ENCODE data around the gene PAF1.

The PAF1 gene

DNA sequence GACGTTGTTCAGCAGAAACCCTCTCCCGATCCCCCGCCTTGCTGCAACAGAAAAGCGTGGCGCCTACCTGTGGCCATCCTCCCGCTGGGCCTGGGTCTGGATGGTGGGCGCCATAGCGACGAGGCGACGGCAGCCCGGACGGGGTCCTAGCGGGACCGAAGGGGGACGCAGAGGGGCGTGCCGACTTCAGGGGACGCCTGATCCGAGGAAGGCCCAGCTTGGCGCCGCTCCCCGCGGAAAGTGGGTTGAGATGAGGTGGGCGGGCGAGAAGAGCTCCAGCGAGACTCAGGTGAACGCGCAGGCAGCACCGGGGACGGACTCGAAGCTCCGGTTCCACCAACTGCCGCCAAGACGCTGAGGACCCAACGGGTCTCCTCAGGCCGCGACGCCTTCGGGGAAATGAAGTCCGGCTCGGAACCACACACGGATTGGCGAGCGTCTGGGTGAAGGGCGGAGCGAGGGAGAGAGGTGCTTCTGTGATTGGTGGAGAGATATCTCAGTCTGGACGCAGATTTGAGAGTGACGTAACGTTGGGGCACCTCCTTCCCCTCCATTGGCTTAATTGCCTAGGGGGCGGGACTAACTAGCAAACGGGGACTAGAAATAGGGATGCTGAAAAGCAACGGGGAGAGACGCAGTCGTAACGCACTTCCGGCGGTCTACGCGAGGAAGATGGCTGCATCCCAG lies at the start of gene PAF1, which contains the start of gene MED29:
Gene PAF1 (minus strand): TSS at position 356 of the 687 bp plus-strand sequence. CDS start 242 bp downstream, at position 114.
Gene MED29 (plus strand): TSS at position 628 of the 687 bp plus-strand sequence. CDS start 45 bp downstream, at position 673.
- peak; percentile 99 for ATAC-seq
- H3K4me3 Mint-ChIP-seq, result peak within 1 kb of the TSS; percentile 97
- no peaks in the 10 kb centered on the region for H3K27me3 Mint-ChIP-seq
- H3K27ac Mint-ChIP-seq, result peak within 1 kb of the TSS; percentile 96
- no peaks in the 10 kb centered on the region for H3K9me3 Mint-ChIP-seq
- peaks cover 55% of the 10 kb centered on the region for H3K36me3 Mint-ChIP-seq
- peaks cover 53% of the 10 kb centered on the region for H3K4me1 Mint-ChIP-seq

DNA sequence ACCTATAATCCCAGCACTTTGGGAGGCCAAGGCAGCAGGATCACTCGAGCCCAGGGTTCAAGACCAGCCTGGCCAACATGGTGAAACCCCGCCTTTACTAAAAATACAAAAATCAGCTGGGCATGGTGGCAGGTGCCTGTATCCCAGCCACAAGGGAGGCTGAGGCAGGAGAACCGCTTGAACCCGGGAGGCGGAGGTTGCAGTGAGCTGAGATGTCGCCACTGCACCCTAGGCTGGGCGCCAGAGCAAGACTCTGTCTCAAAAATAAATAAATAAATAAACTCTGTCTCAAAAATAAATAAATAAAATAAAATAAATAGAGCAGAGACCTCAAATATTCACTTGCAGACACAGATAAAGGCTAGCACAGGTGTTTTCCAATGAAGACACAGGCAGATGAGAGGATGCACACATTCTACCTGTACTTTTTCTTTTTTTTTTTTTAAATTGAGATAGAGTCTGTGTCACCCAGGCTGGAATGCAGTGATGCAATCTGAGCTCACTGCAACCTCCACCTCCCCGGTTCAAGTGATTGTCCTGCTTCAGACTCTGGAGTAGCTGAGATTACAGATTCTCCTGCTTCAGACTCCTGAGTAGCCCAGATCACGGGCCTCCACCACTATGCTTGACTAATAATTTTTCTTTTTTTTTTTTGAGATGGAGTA lies 47.5 kb upstream of the PAF1 start:
- no peak for ATAC-seq
- Mint-ChIP-seq H3K4me1 (peaks cover 48% of the 10 kb centered on the region), H3K27ac (no peak overlapping the region)

DNA sequence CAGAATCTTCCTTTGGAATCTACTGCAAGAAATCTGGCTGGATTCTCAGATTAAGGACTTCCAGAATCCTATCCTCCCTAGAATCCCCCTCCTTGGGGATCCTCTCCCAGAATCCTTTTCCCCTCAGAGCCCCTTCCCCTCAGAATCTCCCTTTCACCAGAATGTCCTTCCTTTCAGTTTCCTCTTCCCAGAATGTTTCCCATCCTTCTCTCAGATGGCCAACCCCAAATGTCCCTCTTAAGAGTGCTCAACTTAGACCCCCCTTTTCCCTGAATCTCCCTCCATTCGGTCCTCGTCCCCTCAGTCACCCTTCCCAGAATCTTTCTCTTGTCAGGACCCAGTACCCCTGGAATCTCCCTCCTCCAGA lies 45.4 kb upstream of the PAF1 start:
- Mint-ChIP-seq H3K27ac (peak overlapping the region; percentile 99), H3K4me1 (peaks cover 63% of the 10 kb centered on the region), H3K27me3 (no peaks in the 10 kb centered on the region), H3K9me3 (no peaks in the 10 kb centered on the region), H3K36me3 (peaks cover 35% of the 10 kb centered on the region), H3K4me3 (peak overlapping the region; percentile 95)
- no peak for ATAC-seq

More for the DNA sequence above, 47.5 kb upstream of the PAF1 start:
- Mint-ChIP-seq H3K27me3 (no peaks in the 10 kb centered on the region), H3K36me3 (peaks cover 23% of the 10 kb centered on the region), H3K9me3 (no peaks in the 10 kb centered on the region), H3K4me3 (no peak overlapping the region)

DNA sequence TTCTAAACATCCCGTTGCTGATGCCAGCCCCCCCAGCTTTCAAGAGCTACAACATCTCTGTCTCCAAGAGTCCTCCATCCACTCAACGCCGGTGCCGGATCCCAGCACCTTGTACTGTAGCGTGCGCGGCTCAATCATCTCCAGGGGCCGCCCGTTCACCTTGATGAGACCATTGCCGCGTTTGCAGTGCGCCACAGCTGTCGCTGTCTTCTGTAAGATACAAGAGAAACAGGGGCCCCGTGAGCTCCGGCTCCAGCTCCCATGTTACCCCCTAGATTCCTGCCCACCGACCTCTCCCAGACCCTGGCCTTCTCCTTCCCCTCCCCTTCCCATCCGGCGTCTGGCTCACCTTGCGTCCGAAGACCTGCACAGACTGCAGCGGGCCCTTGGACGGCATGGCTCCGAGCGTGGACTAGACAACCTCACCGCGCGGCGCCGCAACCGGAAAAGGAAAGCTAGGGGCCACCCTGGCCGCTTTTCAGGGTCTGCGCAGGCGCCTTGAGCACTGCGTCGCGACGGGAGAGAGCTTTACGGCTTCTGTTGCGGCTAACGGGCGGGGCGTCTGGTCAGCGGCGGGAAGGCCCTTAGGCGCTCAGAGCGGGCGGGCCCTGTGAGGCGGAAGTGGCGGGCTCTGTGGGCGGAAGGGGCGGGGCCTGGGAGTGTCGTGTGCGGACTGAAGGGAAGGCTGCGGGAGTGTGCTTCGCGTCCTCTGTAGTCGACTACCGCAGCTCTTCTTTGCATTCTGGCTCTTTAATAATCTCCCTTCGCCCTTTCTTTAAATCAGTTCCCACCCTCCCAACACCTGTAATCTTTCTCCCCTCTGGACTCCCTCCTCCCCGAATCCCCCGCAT lies 44.8 kb upstream of the PAF1 start, which contains the start of gene RPS16:
Gene RPS16 (minus strand): TSS at position 451 of the 851 bp plus-strand sequence. CDS start 54 bp downstream, at position 397.
- Mint-ChIP-seq H3K36me3 (peaks cover 35% of the 10 kb centered on the region), H3K9me3 (no peaks in the 10 kb centered on the region), H3K4me1 (peaks cover 68% of the 10 kb centered on the region), H3K27ac (peak within 1 kb of the TSS; percentile 99), H3K4me3 (peak within 1 kb of the TSS; percentile 95), H3K27me3 (no peaks in the 10 kb centered on the region)
- ATAC-seq, result peak; percentile 96

DNA sequence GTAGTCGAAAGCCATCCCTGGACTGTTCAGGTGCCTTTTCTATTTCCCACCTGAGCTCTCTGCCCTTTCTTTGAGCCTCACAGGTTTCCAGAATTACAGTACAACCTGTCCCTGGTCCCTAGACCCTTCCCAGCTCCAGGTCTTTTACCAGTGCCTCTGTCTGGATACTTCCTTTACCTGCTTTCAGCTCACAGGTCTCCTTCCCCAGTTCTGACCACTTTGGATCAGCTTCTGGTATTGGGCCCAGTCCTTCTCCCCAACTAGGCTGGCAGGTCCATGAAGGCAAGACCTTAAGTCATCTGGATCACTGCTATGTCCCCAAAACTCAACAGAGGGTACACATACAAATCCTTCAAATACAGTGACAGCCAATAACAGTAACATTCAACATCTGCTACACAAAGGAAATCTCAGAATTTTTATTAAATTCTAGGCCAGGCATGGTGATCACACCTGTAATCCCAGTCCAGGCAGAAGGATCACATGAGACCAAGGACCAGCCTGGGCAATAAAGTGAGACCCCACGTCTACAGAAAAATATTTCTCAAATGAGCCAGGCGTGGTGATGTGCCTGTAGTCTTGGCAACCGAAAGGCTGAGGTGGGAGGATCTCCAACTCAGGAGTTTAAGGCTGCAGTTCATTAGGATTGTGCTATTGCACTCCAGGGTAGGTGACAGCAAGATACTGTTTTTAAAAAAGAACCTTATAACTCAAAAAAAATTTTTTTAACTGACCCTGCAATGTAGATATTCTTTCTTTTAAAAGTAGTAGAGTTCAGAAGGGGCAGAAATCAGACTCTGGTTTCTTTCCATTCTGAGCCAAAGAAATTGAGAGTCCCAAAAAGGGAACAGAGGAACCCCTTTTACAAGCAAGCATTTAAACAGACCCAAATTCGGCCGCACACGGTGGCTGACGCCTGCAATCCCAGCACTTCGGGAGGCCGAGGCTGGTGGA lies 43.5 kb upstream of the PAF1 start:
- no peaks in the 10 kb centered on the region for H3K9me3 Mint-ChIP-seq
- no peaks in the 10 kb centered on the region for H3K27me3 Mint-ChIP-seq
- H3K4me1 Mint-ChIP-seq, result peaks cover 64% of the 10 kb centered on the region
- ATAC-seq, result no peak
- peak overlapping the region; percentile 95 for H3K4me3 Mint-ChIP-seq
- H3K36me3 Mint-ChIP-seq, result peaks cover 40% of the 10 kb centered on the region
- peak overlapping the region; percentile 99 for H3K27ac Mint-ChIP-seq

DNA sequence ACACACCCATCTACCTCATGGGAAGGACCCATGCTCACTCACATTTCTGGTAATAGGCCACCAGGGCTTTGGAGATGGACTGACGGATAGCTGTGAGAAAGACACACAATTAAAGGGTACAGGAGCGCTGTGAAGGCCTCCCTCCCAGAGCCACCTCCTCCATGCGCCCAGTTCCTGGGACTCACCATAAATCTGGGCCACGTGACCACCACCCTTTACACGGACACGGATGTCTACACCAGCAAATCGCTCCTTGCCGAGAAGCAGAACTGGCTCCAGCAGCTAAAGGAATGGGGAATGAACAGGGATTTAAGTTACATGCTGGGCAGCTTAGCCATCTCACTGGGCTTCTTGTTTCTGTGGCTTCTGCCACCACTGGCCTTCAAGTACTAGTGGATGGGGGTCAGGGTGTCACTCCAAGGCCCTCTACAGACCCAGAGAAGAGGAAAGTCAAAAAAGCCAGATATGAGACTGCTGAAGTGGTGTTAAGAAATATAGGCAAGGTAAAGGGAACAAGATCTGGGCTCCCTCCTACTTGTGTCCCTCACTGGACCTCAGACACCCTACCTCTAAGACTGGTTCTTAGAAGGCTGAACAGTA lies 42.7 kb upstream of the PAF1 start:
- H3K4me1 Mint-ChIP-seq, result peaks cover 64% of the 10 kb centered on the region
- peaks cover 40% of the 10 kb centered on the region for H3K36me3 Mint-ChIP-seq
- H3K9me3 Mint-ChIP-seq, result no peaks in the 10 kb centered on the region
- peak overlapping the region; percentile 95 for H3K4me3 Mint-ChIP-seq
- no peak overlapping the region for H3K27ac Mint-ChIP-seq
- ATAC-seq, result no peak
- H3K27me3 Mint-ChIP-seq, result no peaks in the 10 kb centered on the region

DNA sequence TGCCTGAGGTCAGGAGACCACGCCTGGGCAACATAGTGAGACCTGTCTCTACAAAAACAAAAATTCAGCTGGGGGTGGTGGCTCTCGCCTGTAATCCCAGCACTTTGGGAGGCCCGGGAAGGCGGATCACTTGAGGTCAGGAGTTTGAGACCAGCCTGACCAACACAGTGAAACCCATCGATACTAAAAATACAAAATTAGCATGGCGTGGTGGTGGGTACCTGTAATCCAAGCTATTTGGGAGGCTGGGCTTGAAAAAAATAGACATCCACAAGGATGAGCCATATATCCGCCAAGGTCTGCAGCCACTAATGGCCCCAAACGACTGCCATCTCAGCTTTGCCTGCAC lies 41.7 kb upstream of the PAF1 start:
- no peaks in the 10 kb centered on the region for H3K27me3 Mint-ChIP-seq
- peak overlapping the region; percentile 94 for H3K27ac Mint-ChIP-seq
- ATAC-seq, result no peak
- H3K36me3 Mint-ChIP-seq, result peaks cover 40% of the 10 kb centered on the region
- H3K4me3 Mint-ChIP-seq, result no peak overlapping the region
- H3K4me1 Mint-ChIP-seq, result peaks cover 64% of the 10 kb centered on the region
- no peaks in the 10 kb centered on the region for H3K9me3 Mint-ChIP-seq

DNA sequence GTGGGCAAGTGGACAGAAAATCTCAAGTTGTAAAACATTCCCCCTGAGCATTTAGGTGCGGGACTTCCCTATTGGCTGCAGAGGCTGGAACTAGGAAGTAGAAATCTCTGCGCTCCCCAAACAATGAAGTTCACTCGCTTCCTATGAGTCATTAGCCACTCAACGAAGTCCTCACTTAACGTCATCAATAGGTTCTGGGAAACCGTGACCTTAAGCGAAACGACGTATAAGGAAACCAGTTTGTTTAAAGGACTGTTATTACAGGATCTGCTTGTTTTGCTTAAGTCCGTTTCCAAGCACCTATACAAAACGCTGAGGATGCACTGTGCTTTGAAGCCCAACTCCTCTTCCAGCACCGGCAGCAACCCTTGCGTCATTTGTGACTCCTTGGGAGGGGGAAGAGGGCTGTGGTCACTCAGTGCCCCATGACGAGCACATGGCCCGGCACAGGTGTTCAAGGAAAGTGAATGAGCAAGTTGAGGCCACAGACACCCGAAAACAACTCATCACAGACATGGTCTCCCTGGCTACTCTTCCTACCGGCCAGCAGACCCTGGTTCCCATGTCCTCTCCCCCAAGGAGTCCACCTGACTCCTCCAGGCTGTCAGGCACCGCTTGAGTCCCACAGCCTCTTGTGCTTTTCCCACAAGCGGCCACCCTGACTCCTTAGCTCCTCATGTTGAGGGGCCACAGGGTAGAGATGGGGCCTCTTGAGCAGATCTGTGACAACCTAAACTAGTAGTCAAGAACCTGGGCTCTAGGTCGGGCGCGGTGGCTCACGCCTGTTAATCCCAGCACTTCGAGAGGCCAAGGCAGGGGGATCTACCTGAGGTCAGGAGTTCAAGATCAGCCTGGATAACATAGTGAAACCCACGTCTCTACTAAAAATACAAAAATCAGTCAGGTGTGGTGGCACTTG lies 40.0 kb upstream of the PAF1 start:
- H3K27ac Mint-ChIP-seq, result peak overlapping the region; percentile 94
- H3K36me3 Mint-ChIP-seq, result peaks cover 45% of the 10 kb centered on the region
- peak; percentile 84 for ATAC-seq
- peaks cover 55% of the 10 kb centered on the region for H3K4me1 Mint-ChIP-seq
- H3K9me3 Mint-ChIP-seq, result no peaks in the 10 kb centered on the region
- peak overlapping the region; percentile 38 for H3K4me3 Mint-ChIP-seq
- no peaks in the 10 kb centered on the region for H3K27me3 Mint-ChIP-seq

DNA sequence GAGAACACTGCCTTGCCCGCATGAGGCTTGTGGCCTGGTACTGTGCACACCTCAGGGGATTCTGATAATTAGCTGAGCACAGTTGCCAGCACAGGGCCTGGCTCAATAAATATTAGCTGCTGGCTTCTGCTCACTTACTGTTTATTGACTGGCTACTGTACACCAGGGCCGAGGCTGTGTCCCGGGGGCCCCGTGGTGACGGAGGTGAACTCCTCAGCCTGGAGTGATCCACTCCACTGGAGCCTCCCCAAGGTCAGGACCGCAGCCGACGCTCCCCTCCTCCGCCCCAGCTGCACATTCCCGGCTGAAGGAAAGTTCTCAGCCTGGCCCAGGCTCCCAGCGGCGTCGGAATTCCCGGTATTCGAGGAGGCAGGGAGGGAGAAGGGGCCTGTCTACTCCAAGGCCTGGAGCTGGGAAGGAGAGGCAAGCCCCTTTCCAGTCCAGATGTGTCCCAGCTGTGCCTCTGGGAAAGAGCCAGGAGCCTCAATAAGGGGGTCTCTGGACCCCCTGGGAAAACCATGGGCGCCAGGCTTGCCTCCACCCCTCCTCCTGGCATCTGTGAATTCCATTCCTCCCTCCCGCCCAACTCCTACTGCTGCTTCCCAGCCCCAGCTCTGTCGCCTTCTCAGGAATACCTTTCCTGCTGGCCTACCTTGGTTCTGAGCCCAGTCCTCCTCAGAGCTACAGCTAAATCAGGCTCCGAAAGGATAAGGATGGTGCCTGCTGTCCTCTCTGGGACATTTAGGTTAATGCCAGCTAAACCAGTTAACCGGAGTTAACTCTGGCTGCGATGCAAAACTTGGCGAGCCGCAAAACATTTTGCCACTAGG lies 37.6 kb upstream of the PAF1 start:
- H3K27ac Mint-ChIP-seq, result no peak overlapping the region

DNA sequence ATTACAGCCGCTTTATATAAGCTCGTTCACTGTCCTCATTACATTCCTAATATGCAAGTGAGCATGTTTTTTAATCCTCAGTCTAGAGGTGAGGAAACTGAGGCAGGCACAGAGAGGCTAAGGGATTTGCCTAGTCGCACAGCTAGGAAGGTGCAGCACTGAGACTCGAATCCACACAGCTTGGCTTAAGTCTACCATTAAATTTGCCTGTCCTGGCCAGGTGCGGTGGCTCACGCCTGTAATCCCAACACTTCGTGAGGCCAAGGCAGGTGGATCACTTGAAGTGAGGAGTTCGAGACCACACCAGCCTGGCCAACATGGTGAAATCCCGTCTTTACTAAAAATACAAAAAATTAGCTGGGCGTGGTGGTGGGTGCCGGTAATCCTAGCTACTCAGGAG lies 36.8 kb upstream of the PAF1 start:
- H3K4me1 Mint-ChIP-seq, result peaks cover 27% of the 10 kb centered on the region
- H3K27ac Mint-ChIP-seq, result no peak overlapping the region
- H3K9me3 Mint-ChIP-seq, result no peaks in the 10 kb centered on the region
- no peak for ATAC-seq
- peaks cover 36% of the 10 kb centered on the region for H3K36me3 Mint-ChIP-seq
- H3K27me3 Mint-ChIP-seq, result no peaks in the 10 kb centered on the region
- H3K4me3 Mint-ChIP-seq, result no peak overlapping the region

More for the DNA sequence above, 37.6 kb upstream of the PAF1 start:
- H3K4me3 Mint-ChIP-seq, result no peak overlapping the region
- no peak for ATAC-seq
- no peaks in the 10 kb centered on the region for H3K9me3 Mint-ChIP-seq
- no peaks in the 10 kb centered on the region for H3K27me3 Mint-ChIP-seq
- H3K4me1 Mint-ChIP-seq, result peaks cover 35% of the 10 kb centered on the region
- H3K36me3 Mint-ChIP-seq, result peaks cover 39% of the 10 kb centered on the region

DNA sequence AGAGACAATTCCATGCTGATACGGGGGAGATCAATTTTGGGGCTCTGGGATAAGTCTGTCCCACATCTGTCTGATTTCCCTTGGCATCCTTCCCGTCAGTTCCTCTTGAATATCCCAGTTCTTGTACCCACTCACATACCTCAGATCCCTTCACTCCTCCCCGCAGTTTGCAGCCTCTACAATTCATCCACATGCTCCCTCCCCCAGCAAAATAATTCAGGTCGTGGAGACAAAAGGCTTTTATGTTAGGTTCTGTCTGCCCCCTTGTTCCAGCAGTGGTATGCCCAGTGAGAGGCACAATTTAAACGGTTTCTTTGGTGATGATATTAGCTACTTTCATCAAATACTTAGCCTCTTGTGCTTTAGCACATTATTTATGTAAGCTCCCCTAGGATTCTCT lies 35.3 kb upstream of the PAF1 start:
- H3K4me1 Mint-ChIP-seq, result peaks cover 18% of the 10 kb centered on the region
- H3K27ac Mint-ChIP-seq, result no peak overlapping the region

DNA sequence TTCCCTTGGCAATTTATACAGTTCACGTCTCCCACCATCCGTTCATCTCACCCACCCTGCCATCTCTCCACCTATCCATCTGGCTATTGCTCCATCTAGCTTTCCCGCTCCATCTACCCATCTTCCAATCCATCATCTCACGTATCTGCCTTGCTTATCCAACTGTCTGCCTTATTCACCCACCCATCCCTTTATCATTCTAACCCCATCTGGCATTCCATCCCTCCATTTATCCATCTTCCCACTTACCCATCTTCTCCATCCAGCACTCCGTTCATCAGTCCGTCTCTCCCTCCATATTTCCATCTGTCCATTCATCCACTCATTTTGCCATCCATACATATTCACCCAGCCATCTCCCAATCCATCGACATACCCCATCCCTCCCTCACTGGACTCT lies 34.8 kb upstream of the PAF1 start:
- H3K27ac Mint-ChIP-seq, result no peak overlapping the region
- no peaks in the 10 kb centered on the region for H3K27me3 Mint-ChIP-seq
- no peak for ATAC-seq
- H3K36me3 Mint-ChIP-seq, result peaks cover 41% of the 10 kb centered on the region
- no peaks in the 10 kb centered on the region for H3K9me3 Mint-ChIP-seq
- H3K4me1 Mint-ChIP-seq, result peaks cover 14% of the 10 kb centered on the region
- no peak overlapping the region for H3K4me3 Mint-ChIP-seq

More for the DNA sequence above, 35.3 kb upstream of the PAF1 start:
- H3K36me3 Mint-ChIP-seq, result peaks cover 39% of the 10 kb centered on the region
- no peaks in the 10 kb centered on the region for H3K27me3 Mint-ChIP-seq
- H3K9me3 Mint-ChIP-seq, result no peaks in the 10 kb centered on the region
- no peak for ATAC-seq
- no peak overlapping the region for H3K4me3 Mint-ChIP-seq

All from stimulated activated memory B cell treated with anti-CD40 and anti-IgM and Interleukin-4, amounts not matched to agents 10 μg/mL and 1 μg/mL and 100 μg/mL, for 72 hours (primary cell).